Neural cell (in vitro differentiated cells): ENCODE results near the gene TIGD6.
"Not testable (repeated sequence)": the region's sequence is repeated elsewhere in the genome, so short reads cannot be mapped to it uniquely, and the experiment has no call there.

Experiments used
- CTCF ChIP-seq: fragments of 450-650 bp; IDR thresholded peaks from 2 replicates; pipeline ENCODE4 v1.5.1; 2014; ENCODE audit warnings: antibody characterized with exemption, mild to moderate bottlenecking, moderate library complexity; ENCODE audit not compliant: poor library complexity, severe bottlenecking
- POLR2AphosphoS5 ChIP-seq: IDR thresholded peaks from 2 replicates; pipeline ENCODE4 v1.6.1; 2012

DNA sequence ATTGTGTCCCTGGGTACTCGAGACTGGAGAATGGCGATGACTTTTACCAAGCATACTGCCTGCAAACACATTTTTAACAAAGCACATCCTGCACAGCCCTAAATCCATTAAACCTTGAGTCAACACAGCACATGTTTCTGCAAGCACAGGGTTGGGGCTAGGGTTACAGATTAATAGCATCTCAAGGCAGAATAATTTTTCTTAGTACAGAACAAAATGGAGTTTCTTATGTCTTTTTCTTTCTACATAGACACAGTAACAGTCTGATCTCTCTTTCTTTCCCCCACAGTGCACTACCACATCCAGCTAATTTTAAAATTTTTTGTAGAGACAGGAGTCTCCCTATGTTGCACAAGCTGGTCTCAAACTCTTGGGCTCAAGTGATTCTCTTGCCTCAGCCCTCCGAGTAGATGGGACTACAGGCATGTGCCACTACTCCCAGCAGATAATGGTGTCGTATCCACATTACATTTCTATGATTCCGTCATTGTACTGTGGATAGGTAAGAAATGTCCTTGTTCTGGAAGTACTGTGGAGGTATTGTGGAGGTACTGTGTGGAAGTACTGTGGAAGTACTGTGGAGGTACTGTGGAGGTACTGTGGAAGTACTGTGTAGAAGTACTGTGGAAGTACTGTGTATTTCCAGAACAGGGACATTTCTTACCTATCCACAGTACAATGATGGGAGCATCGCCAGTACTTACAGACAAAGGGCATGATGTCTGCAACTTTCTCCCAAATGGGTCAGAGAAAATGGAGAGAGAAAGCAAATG lies 57.1 kb downstream of the TIGD6 start:
- not testable (repeated sequence) for TF ChIP-seq CTCF, POLR2AphosphoS5
